K562 (cell line): Measurements from ENCODE around the gene CSRNP2. TPM values are rescaled to one million over a fixed set of nuclear protein-coding genes. Genes with fewer than 3 reads are reported as not detected.

Experiments used
- ATAC-seq: fragments of 200-7000 bp; cut with Tn5 transposase; 3 replicates; pipeline ENCODE4 v1.9.1; 2020; ENCODE audit warnings: moderate library complexity
- BruUV-seq: library from RNA; stranded (reverse); fragments of 400-500 nt; replicated peaks from 2 replicates; lab custom pipeline; 2021; lab: Mats Ljungman, UMichigan
- CTCF ChIA-PET: fragments of 300-600 bp; formaldehyde crosslinking; extraction: SDS; loops from one replicate; lab custom pipeline; 2021; ENCODE audit warnings: low intra/inter-chr PET ratio; lab: Yijun Ruan, JAX
- POLR2A ChIA-PET: fragments of 300-600, 350-650 bp; sonication (Branson Sonifier 250); formaldehyde crosslinking; extraction: SDS; loops from one replicate; lab custom pipeline; 2021; ENCODE audit warnings: antibody characterized with exemption, inconsistent platforms; lab: Yijun Ruan, JAX
- DNase-seq, 4 experiments: peaks; one replicate each; pipeline versions ENCODE4 v3.0.0 to v3.0.0-alpha.2; 2011 to 2018; ENCODE audit warnings: low spot score in 3 of 4, mixed read lengths in 3 of 4; ENCODE audit errors: extremely low read depth in 1 of 4
- FAIRE-seq: peaks from 2 replicates; lab custom pipeline; 2011; peaks lifted over from hg19 to GRCh38; lab: Jason Lieb, UNC
- H2AFZ ChIP-seq: 2 replicates; pipeline ENCODE4 v1.6.0; 2011; ENCODE audit warnings: low read depth, low read length, control low read depth, inconsistent platforms
- H3K27ac ChIP-seq: fragments of 200-600 bp; 3 replicates; pipeline ENCODE4 v1.8.0; 2011; ENCODE audit warnings: low read depth, mild to moderate bottlenecking, control low read depth, inconsistent platforms, low read length, moderate library complexity, mixed read lengths; ENCODE audit errors: extremely low read depth
- H3K27me3 ChIP-seq, 2 experiments: fragments of 300-600 bp in 1 of 2; 2 replicates in 1 of 2; 3 replicates in 1 of 2; pipeline versions ENCODE4 v1.6.0 to v1.8.0; 2011; ENCODE audit warnings: inconsistent platforms in 2 of 2, low read length in 2 of 2, mild to moderate bottlenecking in 1 of 2, mixed read lengths in 1 of 2, moderate library complexity in 1 of 2; ENCODE audit not compliant: control insufficient read depth in 2 of 2, insufficient read depth in 2 of 2
- H3K36me3 ChIP-seq: fragments of 300-600 bp; 3 replicates; pipeline ENCODE4 v1.8.0; 2011; ENCODE audit warnings: mild to moderate bottlenecking, low read length, inconsistent platforms; ENCODE audit not compliant: control insufficient read depth, insufficient read depth
- H3K4me1 ChIP-seq, 2 experiments: fragments of 200-600 bp in 1 of 2; replicated peaks in 1 of 2; 2 replicates in 1 of 2; 3 replicates in 1 of 2; pipeline versions ENCODE4 v1.5.1 to v1.8.0; 2011; ENCODE audit warnings: inconsistent platforms in 2 of 2, low read length in 2 of 2, mild to moderate bottlenecking in 1 of 2, mixed read lengths in 1 of 2, moderate library complexity in 1 of 2; ENCODE audit not compliant: control insufficient read depth in 2 of 2, insufficient read depth in 2 of 2
- H3K4me2 ChIP-seq: 2 replicates; pipeline ENCODE4 v1.6.1; 2011; ENCODE audit warnings: low read length, control low read depth, inconsistent platforms, mixed read lengths; ENCODE audit not compliant: insufficient read depth
- H3K4me3 ChIP-seq: fragments of 200-600 bp; sonication (generic), shearing (Covaris generic); 2 replicates; pipeline ENCODE4 v1.5.1; 2016; ENCODE audit warnings: control low read depth, inconsistent platforms
- H3K79me2 ChIP-seq: fragments of 200-600 bp; 3 replicates; pipeline ENCODE4 v1.8.0; 2011; ENCODE audit warnings: low read length, inconsistent platforms; ENCODE audit not compliant: control insufficient read depth, insufficient read depth
- H3K9ac ChIP-seq, 2 experiments: 2 replicates each; pipeline versions ENCODE4 v1.6.0 to v1.6.1; 2011; ENCODE audit warnings: low read depth in 2 of 2, low read length in 2 of 2, control low read depth in 1 of 2, inconsistent platforms in 1 of 2, mild to moderate bottlenecking in 1 of 2, mixed read lengths in 1 of 2; ENCODE audit not compliant: insufficient read depth in 1 of 2
- H3K9me1 ChIP-seq: one replicate; pipeline ENCODE4 v1.6.0; 2011; ENCODE audit warnings: inconsistent platforms, mild to moderate bottlenecking, low read length, moderate library complexity; ENCODE audit not compliant: control insufficient read depth, insufficient read depth
- H3K9me3 ChIP-seq: replicated peaks from 2 replicates; pipeline ENCODE4 v1.5.1; 2011; ENCODE audit warnings: low read depth, low read length, inconsistent platforms; ENCODE audit not compliant: control insufficient read depth, insufficient read depth
- H4K20me1 ChIP-seq: replicated peaks from 2 replicates; pipeline ENCODE4 v1.6.1; 2011; ENCODE audit warnings: low read length, inconsistent platforms, mixed read lengths; ENCODE audit not compliant: control insufficient read depth, insufficient read depth
- CREM ChIP-seq: IDR thresholded peaks from 2 replicates; pipeline ENCODE4 v1.6.1; 2014; ENCODE audit warnings: antibody characterized with exemption, low read depth
- JUNB ChIP-seq: fragments of 450-650 bp; formaldehyde crosslinking; conservative IDR thresholded peaks from 2 replicates; pipeline ENCODE4 v1.4.0; 2020; ENCODE audit warnings: mild to moderate bottlenecking
- NCOA2 ChIP-seq, 2 experiments: fragments of 450-650 bp; IDR thresholded peaks; 2 replicates each; pipeline ENCODE4 v1.6.1; 2018; ENCODE audit warnings: mild to moderate bottlenecking in 2 of 2, moderate library complexity in 1 of 2; ENCODE audit not compliant: partially characterized antibody in 2 of 2
- TBP ChIP-seq: optimal IDR thresholded peaks from 2 replicates; pipeline ENCODE3; 2011; ENCODE audit warnings: low read depth, low read length, improper control_type of control experiment
- VEZF1 ChIP-seq: fragments of 200-800 bp; sonication (Bioruptor generic); IDR thresholded peaks from 2 replicates; pipeline ENCODE4 v1.6.1; 2017; ENCODE audit warnings: missing genetic modification characterization, missing compliant biosample characterization
- WGBS: fragments of 100-300 bp; shearing (Covaris generic); methylation state at CpG from one replicate; pipeline ENCODE4 v1.1.6; 2016; ENCODE audit warnings: low coverage, mixed read lengths; ENCODE audit not compliant: insufficient coverage; ENCODE audit errors: missing lambda C conversion rate; 5-methylcytosine and 5-hydroxymethylcytosine counted together
- in situ Hi-C: fragments of 300-500 bp; cut with MboI; formaldehyde crosslinking; loops from 4 replicates; pipeline ENCODE4 v1.15.0; 2018; ENCODE audit warnings: inconsistent platforms, mixed read lengths
- intact Hi-C: fragments of 100-400 bp; cut with micrococcal nuclease; formaldehyde crosslinking; loops from 2 replicates; pipeline ENCODE4 v1.14.2; 2022
- polyA plus RNA-seq, 8 experiments: library from polyadenylated mRNA; depleted of rRNA in 4 of 8; stranded (reverse) in 5 of 8; unstranded in 3 of 8; fragments of >200 nt; fragmentation: Nextera tagmentation in 2 of 8; fragmentation: Illumina TruSeq in 1 of 8; extraction: Ambion mirVana in 2 of 8; extraction: Trizol in 1 of 8; gene quantifications; 2 replicates each; pipeline versions ENCODE4 v1.2.1 to v1.2.3, GENCODE V29; 2011 to 2014; ENCODE audit warnings: inconsistent platforms in 1 of 8, missing spikeins in 1 of 8
- total RNA-seq, 7 experiments: library from RNA; depleted of rRNA in 6 of 7; stranded (reverse); fragments of >200 nt in 6 of 7; fragmentation: Illumina TruSeq in 2 of 7; extraction: Trizol in 2 of 7; gene quantifications; 2 replicates each; pipeline versions ENCODE4 v1.2.1 to v1.2.3, GENCODE V29; 2011 to 2021; ENCODE audit warnings: low replicate concordance in 1 of 7
- TF ChIP-seq, protein P1 (sequence below): sonication (generic); formaldehyde crosslinking; IDR thresholded peaks from 2 replicates; pipeline ENCODE4 v1.9.0; 2022; ENCODE audit warnings: mild to moderate bottlenecking, missing genetic modification reagents
- TF ChIP-seq, protein P2 (sequence below): sonication (generic); formaldehyde crosslinking; IDR thresholded peaks from 2 replicates; pipeline ENCODE4 v1.8.1; 2022; ENCODE audit warnings: missing genetic modification reagents
- TF ChIP-seq, protein P3 (sequence below): conservative IDR thresholded peaks from 2 replicates; pipeline ENCODE4 v1.6.1; 2011; ENCODE audit warnings: low read depth, mild to moderate bottlenecking, low read length; ENCODE audit not compliant: control insufficient read depth

The CSRNP2 gene
- total and polyA plus RNA-seq, 9 of the 15 experiments (the other 6 are each of a cell fraction or from before 2014, with no cell fraction given) = 1.6 to 13.9 (median 5.9) TPM

GRCh38 chr12:51077930-51078329, 5.5 kb downstream of the CSRNP2 start:
- peaks cover 21% of the 10 kb centered on the region for H3K79me2 ChIP-seq
- peaks cover 8% of the 10 kb centered on the region; the same call in 1 of the 3 replicates for H3K36me3 ChIP-seq
- ATAC-seq (no peak), FAIRE-seq (no peak), DNase-seq (no peak)
- no peaks in the 10 kb centered on the region for H3K9me3 ChIP-seq
- no peak overlapping the region for H3K4me2 ChIP-seq
- H3K4me1 ChIP-seq = peaks cover 10 to 12% of the 10 kb centered on the region in 2 experiments; a peak in 3 of 5 replicates
- ChIA-PET POLR2A (interaction anchor here (1.4 kb wide), 1 partner anchor 9 kb away, joined by 3 read pairs; no protein-coding TSS in a partner anchor), CTCF (no interaction called here)
- H4K20me1 ChIP-seq = 0 out of 2 replicates have a peak, but pooled peaks cover 8% of the 10 kb centered on the region
- no peak overlapping the region for H3K9ac ChIP-seq
- H3K4me3 ChIP-seq = no peak overlapping the region
- H3K27me3 ChIP-seq = no peaks in the 10 kb centered on the region
- no TSS peak for BruUV-seq
- no peak overlapping the region for H2AFZ ChIP-seq
- H3K27ac ChIP-seq = no peak overlapping the region
- intact Hi-C loops (no loop called here), in situ Hi-C loops (no loop called here)
- no peaks in the 10 kb centered on the region for H3K9me1 ChIP-seq
- WGBS = 38% methylated on average over 5 of the region's 5 CpGs
- TF ChIP-seq, protein P1, sequence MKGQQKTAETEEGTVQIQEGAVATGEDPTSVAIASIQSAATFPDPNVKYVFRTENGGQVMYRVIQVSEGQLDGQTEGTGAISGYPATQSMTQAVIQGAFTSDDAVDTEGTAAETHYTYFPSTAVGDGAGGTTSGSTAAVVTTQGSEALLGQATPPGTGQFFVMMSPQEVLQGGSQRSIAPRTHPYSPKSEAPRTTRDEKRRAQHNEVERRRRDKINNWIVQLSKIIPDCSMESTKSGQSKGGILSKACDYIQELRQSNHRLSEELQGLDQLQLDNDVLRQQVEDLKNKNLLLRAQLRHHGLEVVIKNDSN (CRISPR knock-in tag) = no peak
- no peak for TF ChIP-seq TBP
- TF ChIP-seq CREM = no peak
- TF ChIP-seq JUNB (CRISPR knock-in tag) = no peak
- TF ChIP-seq, protein P2, sequence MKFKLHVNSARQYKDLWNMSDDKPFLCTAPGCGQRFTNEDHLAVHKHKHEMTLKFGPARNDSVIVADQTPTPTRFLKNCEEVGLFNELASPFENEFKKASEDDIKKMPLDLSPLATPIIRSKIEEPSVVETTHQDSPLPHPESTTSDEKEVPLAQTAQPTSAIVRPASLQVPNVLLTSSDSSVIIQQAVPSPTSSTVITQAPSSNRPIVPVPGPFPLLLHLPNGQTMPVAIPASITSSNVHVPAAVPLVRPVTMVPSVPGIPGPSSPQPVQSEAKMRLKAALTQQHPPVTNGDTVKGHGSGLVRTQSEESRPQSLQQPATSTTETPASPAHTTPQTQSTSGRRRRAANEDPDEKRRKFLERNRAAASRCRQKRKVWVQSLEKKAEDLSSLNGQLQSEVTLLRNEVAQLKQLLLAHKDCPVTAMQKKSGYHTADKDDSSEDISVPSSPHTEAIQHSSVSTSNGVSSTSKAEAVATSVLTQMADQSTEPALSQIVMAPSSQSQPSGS (CRISPR knock-in tag) = no peak
- no peak for TF ChIP-seq VEZF1 (CRISPR knock-in tag)
- no peak for TF ChIP-seq NCOA2 (IDR thresholded peaks at IDR 0.05; ENCODE audit: partially characterized antibody in 2 of 2)
- TF ChIP-seq, protein P3, sequence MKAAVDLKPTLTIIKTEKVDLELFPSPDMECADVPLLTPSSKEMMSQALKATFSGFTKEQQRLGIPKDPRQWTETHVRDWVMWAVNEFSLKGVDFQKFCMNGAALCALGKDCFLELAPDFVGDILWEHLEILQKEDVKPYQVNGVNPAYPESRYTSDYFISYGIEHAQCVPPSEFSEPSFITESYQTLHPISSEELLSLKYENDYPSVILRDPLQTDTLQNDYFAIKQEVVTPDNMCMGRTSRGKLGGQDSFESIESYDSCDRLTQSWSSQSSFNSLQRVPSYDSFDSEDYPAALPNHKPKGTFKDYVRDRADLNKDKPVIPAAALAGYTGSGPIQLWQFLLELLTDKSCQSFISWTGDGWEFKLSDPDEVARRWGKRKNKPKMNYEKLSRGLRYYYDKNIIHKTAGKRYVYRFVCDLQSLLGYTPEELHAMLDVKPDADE = no peak
